Measurements from ENCODE around the gene GRIA1. TPM values are rescaled to one million over a fixed set of nuclear protein-coding genes. Genes with fewer than 3 reads are reported as not detected.

Gene GRIA1
- total RNA-seq, 1 donor from 2014 or later = not detected

GRCh38 chr5:153742060-153742459 is 251.6 kb downstream of the GRIA1 start:
- DNase-seq = no peak
- H3K4me3 Mint-ChIP-seq (ENCODE audit: unreplicated experiment) = no peak overlapping the region
- H3K27ac Mint-ChIP-seq (ENCODE audit: unreplicated experiment) = no peak overlapping the region
- H3K9me3 Mint-ChIP-seq (ENCODE audit: unreplicated experiment) = no peaks in the 10 kb centered on the region
- no peaks in the 10 kb centered on the region for H3K4me1 Mint-ChIP-seq (ENCODE audit: low read depth, unreplicated experiment)
- H3K36me3 Mint-ChIP-seq (ENCODE audit: unreplicated experiment) = no peaks in the 10 kb centered on the region
- H3K27me3 Mint-ChIP-seq (ENCODE audit: unreplicated experiment) = peaks cover 3% of the 10 kb centered on the region
- TF ChIP-seq CTCF (IDR thresholded peaks at IDR 0.05; ENCODE audit: partially characterized antibody, unreplicated experiment) = no peak

- no peak for DNase-seq
- Mint-ChIP-seq H3K27ac (ENCODE audit: unreplicated experiment) (no peak overlapping the region), H3K4me3 (ENCODE audit: unreplicated experiment) (no peak overlapping the region), H3K9me3 (ENCODE audit: unreplicated experiment) (no peaks in the 10 kb centered on the region), H3K4me1 (ENCODE audit: low read depth, unreplicated experiment) (no peaks in the 10 kb centered on the region), H3K27me3 (ENCODE audit: unreplicated experiment) (no peaks in the 10 kb centered on the region), H3K36me3 (ENCODE audit: unreplicated experiment) (no peaks in the 10 kb centered on the region)
- no peak for TF ChIP-seq CTCF (IDR thresholded peaks at IDR 0.05; ENCODE audit: partially characterized antibody, unreplicated experiment)
These were observed 254.3 kb downstream of the GRIA1 start for GRCh38 chr5:153744751-153745150.

- no peak for DNase-seq
- Mint-ChIP-seq H3K27me3 (ENCODE audit: unreplicated experiment) (no peaks in the 10 kb centered on the region), H3K9me3 (ENCODE audit: unreplicated experiment) (no peaks in the 10 kb centered on the region), H3K4me3 (ENCODE audit: unreplicated experiment) (no peak overlapping the region), H3K36me3 (ENCODE audit: unreplicated experiment) (no peaks in the 10 kb centered on the region), H3K4me1 (ENCODE audit: low read depth, unreplicated experiment) (no peaks in the 10 kb centered on the region), H3K27ac (ENCODE audit: unreplicated experiment) (no peak overlapping the region)
- TF ChIP-seq CTCF (IDR thresholded peaks at IDR 0.05; ENCODE audit: partially characterized antibody, unreplicated experiment) = no peak
These were observed 255.4 kb downstream of the GRIA1 start for GRCh38 chr5:153745778-153746395.

- no peaks in the 10 kb centered on the region for H3K4me1 Mint-ChIP-seq (ENCODE audit: low read depth, unreplicated experiment)
- no peak overlapping the region for H3K4me3 Mint-ChIP-seq (ENCODE audit: unreplicated experiment)
- TF ChIP-seq CTCF (IDR thresholded peaks at IDR 0.05; ENCODE audit: partially characterized antibody, unreplicated experiment) = no peak
- no peaks in the 10 kb centered on the region for H3K9me3 Mint-ChIP-seq (ENCODE audit: unreplicated experiment)
- no peak overlapping the region for H3K27ac Mint-ChIP-seq (ENCODE audit: unreplicated experiment)
- DNase-seq = no peak
- H3K36me3 Mint-ChIP-seq (ENCODE audit: unreplicated experiment) = no peaks in the 10 kb centered on the region
- H3K27me3 Mint-ChIP-seq (ENCODE audit: unreplicated experiment) = no peaks in the 10 kb centered on the region
These were observed 256.0 kb downstream of the GRIA1 start for GRCh38 chr5:153746440-153746839.

- Mint-ChIP-seq H3K4me1 (ENCODE audit: low read depth, unreplicated experiment) (no peaks in the 10 kb centered on the region), H3K4me3 (ENCODE audit: unreplicated experiment) (no peak overlapping the region), H3K9me3 (ENCODE audit: unreplicated experiment) (no peaks in the 10 kb centered on the region), H3K27me3 (ENCODE audit: unreplicated experiment) (no peaks in the 10 kb centered on the region), H3K27ac (ENCODE audit: unreplicated experiment) (no peak overlapping the region), H3K36me3 (ENCODE audit: unreplicated experiment) (no peaks in the 10 kb centered on the region)
- no peak for TF ChIP-seq CTCF (IDR thresholded peaks at IDR 0.05; ENCODE audit: partially characterized antibody, unreplicated experiment)
- DNase-seq = no peak
These were observed 258.4 kb downstream of the GRIA1 start for GRCh38 chr5:153748823-153749222.
